ENCODE data around the gene NFIB.

The NFIB gene

GRCh38 chr9:14155237-14155636 lies 158.7 kb downstream of the NFIB start:
- H3K27ac ChIP-seq = no peak overlapping the region

DNA sequence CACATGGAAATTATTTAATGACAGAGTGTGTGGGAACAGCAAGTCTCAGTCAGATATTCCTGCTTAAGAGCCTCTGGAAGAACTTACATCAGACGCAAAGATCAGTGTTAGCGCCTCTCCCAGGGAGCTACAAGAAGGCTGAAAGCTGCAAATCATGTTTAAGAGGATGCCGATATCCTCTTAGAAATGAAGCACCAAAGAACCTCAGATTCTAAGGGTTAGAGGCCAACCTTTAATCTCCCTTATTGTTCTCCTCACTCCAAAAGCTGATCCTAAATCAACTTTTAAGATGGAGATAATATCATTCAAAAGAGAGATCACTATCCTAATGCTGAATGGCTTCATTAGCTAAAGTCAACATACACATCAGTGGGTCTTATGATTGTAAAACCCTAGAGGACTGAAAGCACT lies 160.6 kb downstream of the NFIB start:
- no peak overlapping the region for H3K27ac ChIP-seq
- TF ChIP-seq ZFX (IDR thresholded peaks at IDR 0.05; ENCODE audit: borderline replicate concordance) = no peak
- no peak for TF ChIP-seq CTCF (IDR thresholded peaks at IDR 0.05)

More at GRCh38 chr9:14155237-14155636, 158.7 kb downstream of the NFIB start:
- TF ChIP-seq CTCF (IDR thresholded peaks at IDR 0.05) = no peak
- no peak for TF ChIP-seq ZFX (IDR thresholded peaks at IDR 0.05; ENCODE audit: borderline replicate concordance)

GRCh38 chr9:14151451-14151850 lies 162.5 kb downstream of the NFIB start:
- H3K27ac ChIP-seq = no peak overlapping the region
- TF ChIP-seq ZFX (IDR thresholded peaks at IDR 0.05; ENCODE audit: borderline replicate concordance) (no peak), CTCF (IDR thresholded peaks at IDR 0.05) (no peak)

- no peak overlapping the region for H3K27ac ChIP-seq
- no peak for TF ChIP-seq ZFX (IDR thresholded peaks at IDR 0.05; ENCODE audit: borderline replicate concordance)
- TF ChIP-seq CTCF (IDR thresholded peaks at IDR 0.05) = no peak
These were observed 165.3 kb downstream of the NFIB start for GRCh38 chr9:14148501-14149103.

DNA sequence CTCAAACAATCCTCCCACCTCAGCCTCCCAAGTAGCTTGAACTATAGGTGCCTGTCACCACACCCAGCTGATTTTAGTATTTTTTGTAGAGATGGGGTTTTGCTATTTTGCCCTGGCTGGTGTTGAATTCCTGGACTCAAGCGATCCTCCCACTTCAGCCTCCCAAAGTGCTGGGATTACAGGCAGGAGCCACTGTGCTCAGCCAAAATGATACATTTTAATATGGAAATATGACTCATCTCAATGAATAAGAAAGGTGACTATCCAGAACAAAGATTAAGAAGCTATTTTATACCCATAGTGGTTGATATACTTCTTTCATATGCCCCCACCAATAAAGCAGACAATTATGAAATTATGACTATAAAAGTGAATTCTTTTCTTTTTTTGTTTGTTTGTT lies 166.2 kb downstream of the NFIB start:
- H3K27ac ChIP-seq = no peak overlapping the region
- TF ChIP-seq CTCF (IDR thresholded peaks at IDR 0.05) (no peak), ZFX (IDR thresholded peaks at IDR 0.05; ENCODE audit: borderline replicate concordance) (no peak)

DNA sequence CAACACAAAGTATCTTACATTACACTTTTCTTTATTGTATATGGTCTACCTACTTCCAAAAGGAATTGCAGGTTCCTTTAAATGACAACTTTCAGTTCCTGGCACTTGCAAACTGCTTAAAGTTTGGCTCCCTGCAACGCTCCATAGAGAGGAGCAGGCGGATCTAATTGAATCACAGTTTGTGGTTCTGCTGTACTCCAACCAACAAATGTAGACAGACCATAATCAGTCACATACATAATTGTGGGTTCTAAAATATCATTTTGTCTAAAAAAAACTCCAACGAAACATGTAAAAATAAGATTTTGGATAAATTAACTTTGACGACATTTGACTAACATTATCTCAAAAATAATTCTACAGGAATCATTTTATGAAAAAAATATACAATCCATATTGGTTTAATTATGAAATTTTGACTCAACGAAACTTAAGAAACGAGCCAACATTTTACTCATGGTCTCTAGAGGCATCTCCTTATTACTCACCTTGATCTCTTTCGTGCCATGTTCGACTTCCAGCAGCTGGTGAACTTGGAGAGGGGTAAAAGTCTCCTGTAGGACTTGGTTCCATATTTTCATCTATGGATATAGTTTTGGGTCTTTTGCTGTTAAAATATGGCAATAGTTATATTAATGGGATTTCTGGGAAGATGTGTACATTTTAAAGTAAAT lies 167.6 kb downstream of the NFIB start:
- TF ChIP-seq CTCF (IDR thresholded peaks at IDR 0.05) = no peak
- TF ChIP-seq ZFX (IDR thresholded peaks at IDR 0.05; ENCODE audit: borderline replicate concordance) = no peak
- no peak overlapping the region for H3K27ac ChIP-seq

DNA sequence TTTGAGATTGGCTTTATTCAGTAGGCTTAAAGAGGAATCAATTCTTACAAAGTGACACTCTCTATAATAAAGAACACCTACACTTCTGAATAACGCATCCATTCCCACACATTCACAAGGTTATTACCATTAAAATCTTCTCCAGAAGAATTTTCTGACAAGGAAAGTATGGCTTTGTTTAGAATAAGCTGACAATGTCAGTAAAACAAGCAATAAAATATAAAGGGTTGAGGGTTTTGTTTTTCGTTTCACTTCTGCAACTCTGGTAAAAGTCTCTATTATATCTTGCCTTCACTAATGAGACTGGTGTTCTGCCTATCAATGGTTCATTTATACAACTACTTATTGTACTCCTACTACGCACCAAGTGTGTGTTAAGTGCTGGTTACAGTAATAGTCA lies 169.7 kb downstream of the NFIB start:
- no peak for TF ChIP-seq CTCF (IDR thresholded peaks at IDR 0.05)
- no peak for TF ChIP-seq ZFX (IDR thresholded peaks at IDR 0.05; ENCODE audit: borderline replicate concordance)
- H3K27ac ChIP-seq = no peak overlapping the region

Data from 22Rv1 (cell line).